Breast epithelium (tissue), 4 donors: Measurements from ENCODE around the gene LEKR1. TPM values are rescaled to one million over a fixed set of nuclear protein-coding genes. Genes with fewer than 3 reads are reported as not detected.

Source experiments
- DNase-seq, 2 donors: peaks; one replicate each; pipeline ENCODE4 v3.0.0-alpha.2; 2019; ENCODE audit warnings: low spot score in 2 of 2
- H3K27ac ChIP-seq, 2 donors: fragments of 200-600 bp; sonication (generic) in 1 of 2; one replicate each; pipeline ENCODE4 v1.5.1; 2016 to 2019; ENCODE audit warnings: mild to moderate bottlenecking in 1 of 2
- H3K27me3 ChIP-seq, 2 donors: fragments of 200-600 bp; sonication (generic) in 1 of 2; one replicate each; pipeline versions ENCODE4 v1.5.1 to v1.6.0; 2017 to 2019; ENCODE audit warnings: control low read depth in 1 of 2, mild to moderate bottlenecking in 1 of 2
- H3K36me3 ChIP-seq: fragments of 200-600 bp; one replicate; pipeline ENCODE4 v1.5.1; 2019
- H3K4me1 ChIP-seq, 2 donors: fragments of 200-600 bp; sonication (generic); one replicate each; pipeline ENCODE4 v1.5.1; 2016 to 2019; ENCODE audit warnings: control low read depth in 1 of 2
- H3K4me3 ChIP-seq, 3 donors: fragments of 200-600 bp; sonication (generic); 1 replicate in 2 of 3; 2 replicates in 1 of 3; pipeline ENCODE4 v1.5.1; 2016 to 2019; ENCODE audit warnings: mild to moderate bottlenecking in 3 of 3, moderate library complexity in 2 of 3
- H3K9me3 ChIP-seq, 2 donors: fragments of 200-600 bp; sonication (generic) in 1 of 2; one replicate each; pipeline ENCODE4 v1.5.1; 2016 to 2019; ENCODE audit warnings: control low read depth in 1 of 2
- CTCF ChIP-seq, 3 donors: fragments of 450-650 bp; IDR thresholded peaks; one replicate each; pipeline ENCODE4 v1.5.1; 2016 to 2017; ENCODE audit warnings: antibody characterized with exemption in 3 of 3, mild to moderate bottlenecking in 3 of 3, moderate library complexity in 3 of 3
- POLR2A ChIP-seq: fragments of 450-650 bp; IDR thresholded peaks from one replicate; pipeline ENCODE4 v1.6.1; 2016; ENCODE audit warnings: antibody characterized with exemption, mild to moderate bottlenecking, moderate library complexity
- POLR2AphosphoS5 ChIP-seq, 3 donors: sonication (generic); formaldehyde crosslinking; IDR thresholded peaks; one replicate each; pipeline ENCODE4 v1.6.1; 2017; ENCODE audit warnings: antibody characterized with exemption in 3 of 3
- intact Hi-C: fragments of 100-400 bp; cut with DNase I; formaldehyde crosslinking; loops from one replicate; pipeline ENCODE4 v1.15.1; 2023; ENCODE audit warnings: low total_unique reads
- total RNA-seq, 3 donors: library from RNA; depleted of rRNA; stranded (reverse); fragments of >200 nt; gene quantifications; one replicate each; pipeline ENCODE4 v1.1.0, GENCODE V29; 2016

The LEKR1 gene
- total RNA-seq, 3 donors from 2014 or later: 1.6 to 8.0 (median 2.3) TPM

DNA sequence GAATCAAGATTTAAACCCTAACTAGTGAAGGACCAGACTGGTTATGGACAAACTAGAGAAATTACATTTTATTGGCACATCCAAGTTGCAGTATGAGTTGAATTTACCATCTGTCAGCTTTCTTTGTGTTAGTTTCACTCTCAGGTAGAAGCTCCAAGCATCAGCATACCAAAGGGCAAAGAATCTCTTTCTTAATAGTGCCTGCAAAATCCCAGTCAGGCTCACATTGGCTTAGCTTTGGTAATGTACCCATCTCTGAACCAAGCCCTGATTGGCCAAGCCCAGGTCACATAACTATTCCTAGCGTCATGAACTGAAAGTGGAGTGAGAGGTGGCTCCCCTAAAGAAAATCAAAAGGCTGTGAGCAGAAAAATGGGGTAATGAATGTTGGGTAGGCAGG lies 266.9 kb downstream of the LEKR1 start:
- intact Hi-C loops: no loop called here
- DNase-seq: no peak
- Histone ChIP-seq H3K9me3 (no peaks in the 10 kb centered on the region), H3K4me1 (peaks cover 2% of the 10 kb centered on the region in 2 donors), H3K27me3 (no peaks in the 10 kb centered on the region), H3K36me3 (no peaks in the 10 kb centered on the region), H3K4me3 (no peak overlapping the region), H3K27ac (no peak overlapping the region)
- TF ChIP-seq POLR2A (no peak), CTCF (IDR thresholded peaks at IDR 0.05) (no peak), POLR2AphosphoS5 (IDR thresholded peaks at IDR 0.05) (no peak)

DNA sequence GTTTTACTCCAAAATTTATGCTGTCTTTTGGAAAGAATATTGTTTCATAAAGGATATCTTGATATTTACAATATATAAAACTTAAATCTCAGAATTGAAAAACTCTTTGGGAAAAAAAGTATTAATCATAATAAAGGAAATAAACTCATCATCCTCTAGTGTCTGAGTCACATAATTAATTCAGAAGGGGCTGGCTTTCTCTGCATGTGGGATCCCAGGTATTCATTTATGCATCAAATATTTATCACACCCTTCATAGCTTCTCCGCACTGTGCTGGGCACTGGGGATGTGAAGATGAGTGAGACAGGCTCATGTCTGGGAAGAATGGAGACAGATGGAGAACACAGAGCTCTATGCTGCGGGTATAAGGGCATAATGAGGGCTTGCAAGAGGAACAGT lies 268.1 kb downstream of the LEKR1 start:
- Histone ChIP-seq H3K36me3 (no peaks in the 10 kb centered on the region), H3K4me3 (no peak overlapping the region), H3K27ac (no peak overlapping the region), H3K4me1 (no peaks in the 10 kb centered on the region), H3K9me3 (no peaks in the 10 kb centered on the region), H3K27me3 (no peaks in the 10 kb centered on the region)
- intact Hi-C loops: no loop called here
- DNase-seq: no peak
- TF ChIP-seq POLR2AphosphoS5 (IDR thresholded peaks at IDR 0.05): no peak
- TF ChIP-seq POLR2A: no peak

DNA sequence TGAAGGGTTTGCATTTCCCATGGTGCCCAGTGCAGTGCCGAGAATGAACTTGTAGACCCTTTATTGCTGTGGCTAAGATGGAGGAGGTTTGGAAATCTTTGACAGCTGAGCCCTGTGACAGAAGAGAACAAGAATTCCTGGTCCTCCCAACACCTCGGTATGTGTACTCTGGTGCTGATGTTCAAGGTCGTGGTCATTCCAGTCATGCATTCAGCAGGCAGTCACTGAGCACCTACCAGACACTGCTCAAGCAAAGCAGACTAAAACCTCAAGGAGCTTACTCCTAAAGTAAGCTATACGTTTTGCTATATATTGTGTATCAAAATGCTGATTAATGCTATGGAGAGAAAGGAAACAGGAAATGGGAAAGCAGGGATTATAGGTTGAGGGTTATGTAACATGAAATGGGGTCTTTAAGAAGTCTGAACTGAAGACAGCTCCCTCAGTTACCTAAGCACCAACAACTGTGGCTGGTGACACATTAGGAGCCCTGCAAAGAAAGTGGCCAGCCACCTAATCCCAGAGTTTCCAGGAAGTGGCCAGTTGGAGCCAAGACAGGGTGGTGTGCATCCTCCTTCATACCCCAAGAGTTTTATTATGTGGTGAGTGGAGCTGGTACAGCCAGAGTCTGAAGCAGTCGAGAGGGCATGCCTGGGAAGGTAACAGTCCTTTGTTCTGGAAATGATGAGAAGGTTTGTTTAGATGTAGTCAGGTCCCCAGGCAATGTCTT lies 268.8 kb downstream of the LEKR1 start:
- Histone ChIP-seq H3K4me1 (no peaks in the 10 kb centered on the region), H3K27ac (no peak overlapping the region), H3K9me3 (no peaks in the 10 kb centered on the region), H3K4me3 (no peak overlapping the region), H3K27me3 (no peaks in the 10 kb centered on the region), H3K36me3 (no peaks in the 10 kb centered on the region)
- TF ChIP-seq POLR2A (no peak), POLR2AphosphoS5 (IDR thresholded peaks at IDR 0.05) (no peak)
- intact Hi-C loops: no loop called here
- no peak for DNase-seq

Other genes starting within 250 kb of the LEKR1 start
- 100 to 1,000 TPM in 1 of 3 donors, 10 to 100 TPM in 2; 28.5 to 103 (median 45.1) TPM for gene TIPARP, start 151.8 kb upstream of the LEKR1 start, total RNA-seq